Posterior vena cava (tissue), 2 donors: ENCODE measurements around the gene GJB5. TPM values are rescaled to one million over a fixed set of nuclear protein-coding genes. Genes with fewer than 3 reads are reported as not detected.
"Not testable (repeated sequence)": the region's sequence is repeated elsewhere in the genome, so short reads cannot be mapped to it uniquely, and the experiment has no call there.

Experiments
- DNase-seq: peaks from one replicate; pipeline ENCODE4 v3.0.0-alpha.2; 2020; ENCODE audit warnings: low spot score
- intact Hi-C, 2 donors: fragments of 100-400 bp; cut with DNase I; formaldehyde crosslinking; loops; one replicate each; pipeline versions ENCODE4 v1.14.1 to v1.14.2; 2022 to 2023
- long read RNA-seq, 2 donors: library from polyadenylated mRNA; unstranded; transcript quantifications; one replicate each; pipeline ENCODE4 v2.0.0, GENCODE V29; 2020 to 2021
- total RNA-seq, 2 donors: library from RNA; stranded (reverse); fragmentation: NEBNext Ultra II Directional; extraction: Animal tissue kit (Norgen Biotek cat#: 25700); gene quantifications; one replicate each; pipeline ENCODE4 v1.2.1, GENCODE V29; 2021
- donor health status: DM: yes; HTN: yes; CAD: no.
- donor health status: DM: yes; HTN: yes; CAD: no.

GJB5 gene
- total RNA-seq, result not detected
- long read RNA-seq, donor 1, result 0 reads
- long read RNA-seq, donor 2, result 0 reads

DNA sequence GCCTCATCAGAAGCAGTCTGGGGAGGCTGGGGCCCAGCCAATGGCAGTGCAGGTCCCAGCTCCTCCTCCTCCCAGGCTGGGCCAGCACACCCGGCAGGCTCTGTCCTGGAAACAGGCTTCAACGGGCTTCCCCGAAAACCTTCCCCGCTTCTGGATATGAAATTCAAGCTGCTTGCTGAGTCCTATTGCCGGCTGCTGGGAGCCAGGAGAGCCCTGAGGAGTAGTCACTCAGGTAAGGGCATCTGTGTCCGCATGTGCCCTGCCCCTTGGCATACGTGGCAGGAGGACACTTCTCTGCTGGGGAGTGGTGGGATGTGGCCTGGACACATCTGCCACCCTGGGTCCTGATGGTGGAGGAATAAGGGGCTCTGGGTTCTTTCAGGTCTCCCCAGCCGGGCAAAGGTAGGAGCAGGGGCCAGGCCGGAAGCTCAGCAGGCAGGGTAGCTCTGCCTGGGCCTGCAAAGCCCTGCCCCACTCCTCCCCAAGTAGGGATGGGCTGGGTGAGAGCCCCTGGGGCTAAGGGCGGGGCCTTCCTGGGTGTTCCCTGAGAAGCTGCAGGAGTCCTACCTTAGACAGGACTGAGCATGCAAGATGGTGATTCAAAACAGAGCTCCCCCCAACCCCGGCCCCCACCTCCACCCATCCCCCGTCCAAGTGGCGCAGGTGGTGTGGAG, at the start of gene GJB5:
Gene GJB5, plus strand, starts transcription at position 84 of the 674 bp plus-strand sequence. CDS start 2,284 bp downstream, outside the sequence.
- intact Hi-C loops, result no loop called here
- DNase-seq, result no peak

DNA sequence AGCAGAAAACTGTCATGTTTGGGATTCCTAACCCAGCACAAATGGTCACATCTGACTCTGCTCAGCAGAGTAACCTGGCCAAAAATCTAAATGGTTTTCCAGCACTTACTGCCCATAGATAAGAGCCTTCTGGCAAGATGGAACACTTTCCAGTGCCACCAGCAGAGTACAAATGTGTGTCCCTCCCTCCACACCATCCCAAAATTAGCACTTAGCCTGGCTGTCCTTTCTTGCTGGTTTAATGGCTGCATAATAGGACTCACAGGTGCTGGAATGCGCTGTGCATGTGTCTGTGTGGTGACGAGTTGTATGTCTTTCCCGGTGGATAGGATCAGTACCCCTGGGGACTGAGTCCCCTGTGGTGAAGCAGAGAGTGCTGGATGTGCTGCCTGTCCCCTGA, 49.8 kb upstream of the GJB5 start:
- intact Hi-C loops, result no loop called here

DNA sequence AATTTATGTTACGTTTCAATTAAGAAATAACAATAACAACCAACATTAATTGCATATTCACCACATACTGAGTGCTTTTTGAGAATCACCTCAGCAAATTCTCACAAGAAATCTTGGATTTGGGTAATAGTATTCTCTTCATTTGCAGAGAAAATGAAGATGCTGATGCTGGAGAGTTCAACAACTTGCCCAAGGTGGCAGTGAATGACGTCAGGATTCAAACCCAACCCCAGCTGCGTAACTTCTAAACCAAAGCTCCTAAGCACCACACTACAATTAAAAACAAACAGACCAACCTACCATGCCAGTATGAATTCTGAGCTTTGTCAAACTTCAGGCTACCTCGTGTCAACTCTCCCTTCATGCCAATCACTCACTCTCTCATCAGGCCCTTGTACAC, 46.7 kb upstream of the GJB5 start:
- intact Hi-C loops, result no loop called here
- no peak for DNase-seq

More for the DNA sequence above, 49.8 kb upstream of the GJB5 start:
- no peak for DNase-seq

DNA sequence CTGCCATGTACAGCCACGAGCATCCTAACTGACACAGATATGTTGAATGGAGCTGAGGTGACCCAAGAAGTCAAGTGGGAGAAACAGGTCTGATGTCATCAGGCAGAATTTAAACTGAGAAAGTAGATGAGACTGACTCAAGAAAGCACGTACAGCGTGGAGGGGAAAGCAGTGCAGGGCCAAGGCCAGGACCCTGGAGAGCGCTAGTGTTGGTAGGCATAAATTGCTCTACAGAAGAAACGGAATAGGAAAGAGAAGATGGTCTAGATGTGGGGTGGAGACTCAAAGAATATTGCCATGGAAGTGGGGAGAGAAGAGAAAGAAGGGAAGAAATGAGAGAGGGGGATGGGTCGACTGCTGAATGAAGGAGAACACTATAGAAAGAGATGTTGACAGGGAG, 45.3 kb upstream of the GJB5 start:
- intact Hi-C loops, result no loop called here
- DNase-seq, result no peak

DNA sequence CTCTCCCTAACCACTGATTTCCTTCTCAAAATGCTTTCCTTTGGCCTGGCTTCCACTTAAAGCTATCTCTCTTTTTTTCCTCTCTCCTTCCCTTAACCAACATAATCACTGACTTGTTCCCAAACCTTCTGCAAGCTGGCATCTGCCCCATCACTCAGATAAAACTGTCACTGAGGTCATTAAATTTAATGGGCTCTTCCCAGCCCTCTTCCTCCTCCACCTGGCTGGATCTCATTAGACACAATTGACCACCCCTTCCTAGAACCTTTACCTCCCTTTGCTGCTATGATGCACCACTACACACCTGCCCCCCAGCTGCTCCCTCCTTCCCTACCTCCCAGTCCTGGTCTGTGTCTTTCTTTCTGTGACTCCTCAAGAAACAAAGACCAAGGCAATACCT, 44.0 kb upstream of the GJB5 start:
- DNase-seq, result no peak
- intact Hi-C loops, result no loop called here

DNA sequence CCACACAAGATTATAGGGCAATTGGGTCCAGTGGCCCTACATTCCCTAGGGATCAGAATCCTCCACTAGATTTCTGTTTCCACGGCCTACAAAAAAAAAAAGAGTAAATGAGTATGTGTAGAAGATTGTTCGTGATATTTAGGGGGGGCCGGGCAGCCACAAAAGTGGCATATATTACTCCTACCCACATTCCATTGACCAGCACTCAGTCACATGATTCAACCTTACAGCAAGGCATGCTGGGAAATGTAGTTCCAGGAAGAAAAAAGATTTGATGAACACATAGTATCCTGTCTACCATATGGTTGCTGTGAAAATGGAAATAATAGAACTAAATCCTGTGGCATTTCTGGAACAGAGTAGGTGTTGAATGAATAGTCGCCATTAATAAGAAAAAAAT, 43.4 kb upstream of the GJB5 start:
- intact Hi-C loops, result no loop called here
- no peak for DNase-seq

DNA sequence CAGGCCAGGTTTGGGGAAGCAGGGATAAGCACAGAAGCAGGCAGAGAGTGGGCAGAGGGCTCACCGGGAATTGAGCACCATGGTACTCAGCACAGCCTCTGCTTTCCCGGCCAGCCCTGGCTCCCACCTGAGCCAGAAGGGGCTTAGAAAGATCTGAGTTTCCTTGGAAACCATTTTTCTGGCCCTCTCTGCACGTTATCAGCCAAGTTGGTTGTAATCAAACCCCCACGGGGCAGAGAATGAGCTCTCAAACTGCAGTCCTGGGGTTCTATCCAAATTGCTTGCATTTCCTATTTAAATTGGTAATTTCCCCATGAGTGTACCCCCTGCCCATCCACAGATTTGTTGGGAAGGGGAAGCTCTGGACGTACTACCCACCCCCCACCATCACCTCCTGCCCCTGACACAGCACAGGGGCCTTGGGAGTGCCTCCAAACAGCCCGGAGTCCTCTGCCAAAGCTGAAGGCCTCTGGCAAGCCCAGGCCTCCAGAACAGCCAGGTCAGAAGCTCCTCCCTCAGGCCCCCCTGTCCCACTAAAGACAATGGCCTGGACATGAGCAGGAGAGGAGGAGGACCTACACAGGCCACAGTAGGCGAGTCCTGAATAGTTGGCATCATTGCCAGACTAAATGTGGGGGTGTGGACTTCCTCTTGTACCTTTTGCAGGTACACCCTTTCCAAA, 42.7 kb upstream of the GJB5 start:
- intact Hi-C loops, result no loop called here
- DNase-seq, result no peak

DNA sequence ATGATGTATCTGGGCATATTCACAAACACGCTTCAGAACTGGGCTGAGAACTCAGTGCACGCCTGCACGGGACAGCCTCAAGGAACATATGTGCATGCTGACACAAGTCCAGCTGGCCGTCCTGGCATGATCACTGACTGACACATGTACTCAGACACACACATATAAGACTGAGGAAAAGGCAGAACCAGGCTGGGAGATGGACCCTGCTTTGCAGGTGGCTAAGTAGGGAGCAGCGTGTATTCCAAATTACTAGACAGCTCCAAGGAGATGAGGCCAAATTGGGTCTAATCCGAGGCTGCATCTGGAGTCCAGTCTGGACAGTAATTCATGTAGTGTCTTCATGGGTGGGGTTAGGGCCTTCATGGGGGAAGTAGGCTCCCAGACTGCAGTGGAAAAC, 41.4 kb upstream of the GJB5 start:
- intact Hi-C loops, result no loop called here
- no peak for DNase-seq

DNA sequence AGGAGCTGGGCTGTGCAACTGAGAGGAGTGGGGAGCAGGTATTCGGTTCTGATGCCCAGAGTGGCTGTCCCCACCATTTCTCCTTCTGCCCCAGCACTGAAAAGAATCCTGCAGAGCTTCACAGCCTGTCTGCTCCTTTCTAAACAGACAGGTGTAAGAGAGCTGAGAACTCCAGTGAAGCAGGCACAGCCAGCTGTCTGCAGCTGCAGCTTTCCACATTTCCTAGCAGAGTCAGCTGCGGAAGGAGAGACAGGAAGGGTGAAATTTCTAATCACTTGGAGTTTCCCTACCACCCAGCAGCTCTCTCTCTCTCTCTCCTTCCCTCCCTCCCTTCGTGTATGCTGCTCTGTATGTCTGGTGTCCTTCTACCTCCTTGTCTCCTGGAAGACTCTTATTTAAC, 40.5 kb upstream of the GJB5 start:
- DNase-seq, result no peak
- intact Hi-C loops, result no loop called here

DNA sequence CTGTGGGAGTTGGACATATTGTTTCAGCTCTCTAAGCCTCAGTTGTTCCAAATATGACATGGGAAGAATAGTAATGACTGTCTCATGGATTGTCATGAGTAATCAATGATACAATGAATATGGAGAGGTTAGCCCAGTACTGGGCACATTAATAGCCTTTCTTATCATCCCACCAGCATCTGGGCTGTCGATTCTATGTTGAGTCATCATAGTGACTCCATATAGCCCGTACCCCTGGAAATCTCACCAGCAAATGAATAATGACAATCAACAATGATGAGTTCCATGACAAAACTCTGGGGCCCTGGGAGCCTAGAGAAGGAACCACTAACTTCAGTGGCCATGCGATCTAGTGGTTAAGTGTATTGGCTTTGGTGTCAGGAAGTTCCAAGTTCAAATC, 39.7 kb upstream of the GJB5 start:
- no peak for DNase-seq
- intact Hi-C loops, result no loop called here

DNA sequence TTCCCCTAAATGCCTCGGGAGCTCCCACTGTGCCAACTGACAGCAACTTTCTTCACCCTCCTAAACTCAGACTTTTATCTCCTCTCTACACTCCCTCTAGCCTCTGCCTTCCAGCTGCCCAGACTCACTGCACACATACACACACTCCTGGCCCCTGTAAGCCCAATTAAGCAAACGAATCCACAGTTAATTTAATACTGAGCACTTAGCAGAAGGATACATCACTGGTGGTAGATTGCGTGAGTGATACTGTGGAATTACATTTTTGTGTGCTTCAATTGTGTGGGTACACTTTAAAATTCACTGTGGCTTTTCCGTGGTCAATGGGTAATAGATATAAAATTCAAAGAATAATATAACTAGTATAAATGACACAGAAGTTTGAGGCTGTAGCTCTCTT, 33.6 kb upstream of the GJB5 start:
- intact Hi-C loops, result no loop called here

DNA sequence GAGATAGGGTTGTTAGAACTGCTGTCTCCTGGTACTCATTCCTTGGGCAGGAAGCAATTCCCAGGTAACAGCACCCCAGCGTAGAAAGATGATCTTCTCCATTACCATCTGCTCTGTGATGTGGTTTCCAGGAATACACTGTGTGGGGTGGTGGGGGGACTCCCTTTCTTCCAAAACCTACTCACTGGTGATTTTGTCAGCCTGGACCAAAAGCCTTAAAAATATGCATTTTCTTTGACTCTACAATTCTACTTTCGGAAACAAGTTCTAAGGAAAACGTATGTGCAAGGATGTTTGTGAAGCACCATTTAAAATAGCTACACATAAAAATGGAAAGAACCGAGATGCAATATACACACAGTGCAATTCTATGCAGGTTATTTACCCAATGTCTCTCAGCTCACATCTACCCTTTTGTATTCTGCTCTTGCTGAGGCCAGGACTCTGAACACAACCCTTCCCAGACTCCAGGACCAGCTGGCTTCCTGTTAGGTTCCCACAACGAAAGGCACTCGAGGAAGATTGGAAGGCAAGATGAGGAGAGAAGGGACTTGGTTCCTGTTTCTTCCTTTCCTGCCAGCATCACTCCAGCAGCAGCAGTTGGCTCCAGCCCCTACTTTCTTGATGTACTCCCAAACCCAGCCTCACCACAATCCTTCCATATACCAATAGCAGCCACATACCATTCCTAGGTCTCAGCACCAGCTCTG, 33.0 kb upstream of the GJB5 start:
- intact Hi-C loops, result no loop called here
- DNase-seq, result no peak

More for the DNA sequence above, 33.6 kb upstream of the GJB5 start:
- no peak for DNase-seq

DNA sequence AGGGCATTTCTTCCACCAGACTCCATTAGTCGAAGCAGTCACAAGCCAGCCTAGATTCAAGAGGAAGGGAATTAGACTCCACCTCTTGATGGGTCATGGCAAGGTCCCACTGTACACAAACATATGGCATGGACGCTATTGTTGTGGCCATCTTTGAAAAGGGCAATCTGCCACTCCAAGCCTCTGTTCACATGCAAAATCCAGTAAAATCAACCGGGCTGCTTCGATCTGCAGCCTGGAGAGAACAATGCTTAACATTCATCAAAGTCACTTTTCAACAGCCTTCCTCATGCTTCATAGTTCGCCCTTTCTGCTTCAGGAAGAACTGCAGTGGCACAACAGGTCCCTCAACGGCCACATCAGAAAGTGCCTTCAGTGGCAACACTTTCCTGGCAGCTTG, 28.0 kb upstream of the GJB5 start:
- intact Hi-C loops, result no loop called here
- DNase-seq, result no peak

DNA sequence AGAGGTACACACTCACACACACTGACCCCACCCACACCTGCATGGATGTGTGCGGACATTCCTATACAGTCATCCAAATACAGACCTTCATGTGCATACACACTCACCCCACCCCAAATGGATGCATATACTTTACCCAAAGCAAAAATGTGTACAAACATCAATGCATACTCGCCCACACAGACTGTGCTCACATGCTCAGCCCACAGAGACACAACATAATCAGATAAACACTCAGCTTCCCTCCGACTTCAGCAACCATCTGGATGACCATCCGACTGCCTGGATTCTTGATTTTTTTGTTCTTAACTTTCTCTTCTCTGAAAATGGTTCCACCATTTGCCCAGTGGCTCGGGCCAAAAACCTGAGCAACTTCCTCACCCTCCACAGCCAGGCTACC, 24.4 kb upstream of the GJB5 start:
- DNase-seq, result no peak
- intact Hi-C loops, result no loop called here

DNA sequence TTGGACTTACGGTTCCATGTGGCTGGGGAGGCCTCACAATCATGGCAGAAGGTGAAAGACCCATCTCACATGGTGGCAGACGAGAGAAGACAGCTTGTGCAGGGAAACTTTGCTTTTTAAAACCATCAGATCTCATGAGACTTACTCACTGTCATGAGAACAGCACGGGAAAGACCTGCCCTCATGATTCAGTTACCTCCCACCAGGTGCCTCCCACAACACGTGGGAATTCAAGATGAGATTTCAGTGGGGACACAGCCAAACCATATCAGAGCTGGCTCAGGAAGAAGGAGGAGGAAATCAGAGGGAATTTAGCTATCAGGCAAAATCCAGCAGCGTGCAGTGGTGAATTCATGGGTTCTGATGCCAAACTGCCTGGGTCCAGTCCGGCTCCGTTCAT, 22.0 kb upstream of the GJB5 start:
- intact Hi-C loops, DNase-seq: not testable (repeated sequence)

DNA sequence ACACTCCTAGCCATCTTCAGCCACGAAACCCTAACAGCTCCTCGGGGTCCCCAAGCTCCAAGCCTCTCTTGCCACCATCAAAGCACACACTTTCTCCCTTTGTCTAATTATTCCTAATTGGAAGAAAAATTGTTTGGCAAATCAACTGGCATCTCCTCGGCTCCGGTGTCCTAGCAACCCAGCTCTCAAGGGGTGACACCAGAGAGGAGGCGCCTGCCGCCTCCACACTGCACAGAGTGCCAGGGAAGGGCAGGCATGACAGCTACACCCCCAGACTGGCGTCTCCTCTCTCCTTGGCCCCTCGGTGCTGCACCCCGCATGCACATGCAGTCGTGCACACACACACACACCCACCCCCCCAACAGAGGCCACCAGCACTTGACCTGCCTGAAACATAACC, 18.2 kb upstream of the GJB5 start:
- intact Hi-C loops, result no loop called here
- DNase-seq, result no peak

DNA sequence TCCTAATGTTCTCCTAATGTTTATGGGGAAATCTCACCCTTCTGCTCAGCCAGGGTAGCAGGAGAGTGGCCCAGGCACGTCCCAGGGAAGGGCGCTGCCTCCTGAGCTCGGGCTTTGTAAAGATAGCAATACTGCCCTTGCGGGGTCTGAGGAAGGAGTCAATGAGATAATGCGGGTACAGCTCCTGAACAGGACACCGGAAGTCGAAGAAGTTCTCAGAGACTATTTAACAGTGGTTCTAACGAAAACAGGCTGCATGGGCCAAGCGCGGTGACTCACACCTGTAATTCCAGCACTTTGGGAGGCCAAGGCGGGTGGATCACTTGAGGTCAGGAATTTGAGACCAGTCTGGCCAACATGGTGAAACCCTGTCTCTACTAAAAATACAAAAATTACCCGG, 17.6 kb upstream of the GJB5 start:
- intact Hi-C loops, result not testable (repeated sequence)

DNA sequence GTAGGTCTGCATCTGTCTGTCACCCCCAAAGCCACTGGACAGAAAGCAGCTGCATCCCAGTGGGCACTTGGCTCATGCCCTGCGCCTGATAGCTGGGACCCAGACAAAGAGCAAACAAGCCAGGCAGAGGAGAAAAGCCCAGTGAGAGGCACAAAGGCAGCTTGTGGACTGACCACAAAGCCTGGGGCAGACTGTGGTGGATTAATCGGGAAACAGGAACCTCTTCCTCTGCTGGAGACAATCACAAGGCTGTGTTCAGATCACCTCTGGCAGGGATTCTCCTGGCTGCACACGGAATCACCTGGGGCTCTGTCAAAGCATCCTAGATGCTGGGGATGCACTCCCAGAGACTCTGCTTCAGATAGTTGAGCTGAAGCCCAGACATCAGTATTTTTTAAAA, 15.2 kb upstream of the GJB5 start:
- DNase-seq, result no peak
- intact Hi-C loops, result no loop called here

More for the DNA sequence above, 17.6 kb upstream of the GJB5 start:
- DNase-seq, result not testable (repeated sequence)

DNA sequence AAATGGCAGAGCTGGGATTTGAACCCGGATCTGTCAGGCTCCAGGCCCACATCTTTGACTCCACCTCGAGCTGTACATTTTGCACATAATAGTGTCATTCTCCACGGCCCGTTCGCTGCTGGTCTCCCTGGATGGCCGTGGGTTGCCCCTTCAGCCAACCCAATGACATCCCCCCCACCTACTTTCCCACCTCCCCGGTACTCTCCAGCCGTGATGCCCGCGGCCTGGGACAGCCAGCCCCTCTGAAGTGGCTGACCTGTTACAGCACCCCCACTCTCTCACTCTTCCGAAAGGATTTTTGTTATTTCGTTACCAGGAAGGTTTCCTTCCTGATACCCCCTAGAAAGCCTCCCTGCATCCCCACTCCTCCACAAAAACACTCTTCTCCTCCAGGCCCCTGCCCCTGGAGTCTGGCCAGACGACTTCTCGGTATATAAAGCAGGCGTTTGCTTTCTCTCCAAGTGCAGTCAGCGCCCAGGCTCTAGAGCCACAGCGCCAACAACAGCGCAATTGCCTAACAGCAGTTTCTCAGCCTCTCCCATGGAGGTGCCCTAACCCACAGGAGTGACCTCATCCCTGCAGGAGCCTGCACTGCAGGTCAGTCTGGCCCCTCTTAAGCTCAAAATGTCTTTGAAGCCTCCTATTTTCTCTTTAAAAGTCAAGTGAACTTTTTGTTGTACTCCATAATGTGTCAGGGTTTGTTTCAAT, 14.5 kb upstream of the GJB5 start:
- DNase-seq, result no peak
- intact Hi-C loops, result no loop called here

DNA sequence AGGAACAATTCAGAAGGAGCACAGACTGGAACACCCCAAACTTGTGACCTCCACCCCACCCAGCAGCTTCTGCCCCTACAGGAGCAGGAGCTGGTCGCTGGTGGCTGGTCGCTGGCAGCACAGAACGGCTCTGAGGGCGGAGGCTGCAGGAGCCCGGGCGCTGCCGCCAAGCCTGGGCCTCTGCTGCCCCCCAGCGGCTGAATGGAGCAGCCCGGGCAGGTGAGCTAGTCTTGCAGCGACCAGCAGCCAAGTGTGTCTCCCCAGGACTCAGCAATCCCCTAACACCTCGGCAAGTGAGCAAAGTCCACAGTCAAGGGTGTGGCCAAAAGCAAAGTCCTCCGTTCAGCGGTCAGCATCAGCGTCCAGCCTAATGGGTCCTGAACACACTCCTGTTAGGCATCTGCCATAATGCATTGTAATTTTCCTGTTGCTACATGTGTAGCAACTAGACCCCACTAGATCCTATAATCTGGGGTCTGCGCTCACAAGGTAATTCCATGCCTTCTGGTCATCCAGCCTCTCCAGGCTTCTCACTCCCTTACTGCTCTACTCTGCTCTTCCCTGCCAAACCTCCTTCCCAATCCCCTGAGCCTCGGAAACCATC, 12.1 kb upstream of the GJB5 start:
- intact Hi-C loops, result no loop called here
- DNase-seq, result peak; percentile 88
